ENCODE data around the gene LY6G5C.

LY6G5C gene

GRCh38 chr6:31662124-31662723 is 18.6 kb downstream of the LY6G5C start:
- DNase-seq (ENCODE audit: low spot score), result no peak

- no peak for DNase-seq (ENCODE audit: low spot score)
Measured at GRCh38 chr6:31661262-31662123, 19.4 kb downstream of the LY6G5C start.

DNA sequence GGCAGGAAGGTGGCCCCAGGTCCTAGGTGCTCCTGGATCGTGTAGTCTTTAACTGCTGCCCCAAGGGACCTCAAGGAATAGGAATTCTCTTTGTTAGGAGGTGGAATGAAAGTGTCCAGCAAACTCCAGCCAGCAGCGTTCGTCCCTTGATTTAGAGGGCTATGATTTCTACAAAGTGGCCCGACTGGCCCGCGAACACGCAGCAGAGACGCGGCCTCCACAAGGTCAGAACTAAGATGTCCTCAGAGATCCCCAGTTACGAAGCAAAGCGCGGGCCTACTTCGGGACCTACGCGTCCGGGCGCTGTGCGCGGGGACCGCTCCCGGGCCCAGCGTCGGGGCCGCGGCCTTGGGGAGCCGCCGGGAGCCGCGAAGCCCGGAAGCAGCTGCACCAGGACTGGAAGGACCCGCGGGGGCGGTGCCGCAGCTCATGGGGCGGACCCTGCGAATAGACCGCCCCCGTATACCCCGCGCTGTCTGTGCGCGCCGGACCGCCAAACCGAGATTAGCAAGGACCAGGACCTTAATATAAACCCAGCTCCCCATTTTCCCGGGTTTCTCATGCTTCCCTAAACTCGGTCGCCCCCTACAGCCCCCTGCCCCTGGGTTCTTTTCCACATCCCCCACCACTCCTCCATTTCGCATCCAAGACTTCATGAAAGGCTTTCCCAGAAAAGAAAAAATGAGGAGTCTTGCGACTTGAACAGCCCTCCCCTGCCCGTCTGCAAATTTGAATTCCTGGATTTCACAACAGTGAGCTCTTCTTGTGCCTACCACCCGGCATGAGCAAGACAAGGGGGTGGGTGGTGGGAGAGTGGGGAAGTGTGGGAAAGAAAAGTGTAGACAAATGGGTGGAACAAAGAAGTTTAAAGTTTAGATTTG is 20.2 kb downstream of the LY6G5C start, which contains the start of gene C6orf47:
TSS of gene C6orf47 (minus strand) at position 398 of the 881 bp plus-strand sequence. CDS start 831 bp downstream, outside the sequence.
- peak; percentile 92 for DNase-seq (ENCODE audit: low spot score)

DNA sequence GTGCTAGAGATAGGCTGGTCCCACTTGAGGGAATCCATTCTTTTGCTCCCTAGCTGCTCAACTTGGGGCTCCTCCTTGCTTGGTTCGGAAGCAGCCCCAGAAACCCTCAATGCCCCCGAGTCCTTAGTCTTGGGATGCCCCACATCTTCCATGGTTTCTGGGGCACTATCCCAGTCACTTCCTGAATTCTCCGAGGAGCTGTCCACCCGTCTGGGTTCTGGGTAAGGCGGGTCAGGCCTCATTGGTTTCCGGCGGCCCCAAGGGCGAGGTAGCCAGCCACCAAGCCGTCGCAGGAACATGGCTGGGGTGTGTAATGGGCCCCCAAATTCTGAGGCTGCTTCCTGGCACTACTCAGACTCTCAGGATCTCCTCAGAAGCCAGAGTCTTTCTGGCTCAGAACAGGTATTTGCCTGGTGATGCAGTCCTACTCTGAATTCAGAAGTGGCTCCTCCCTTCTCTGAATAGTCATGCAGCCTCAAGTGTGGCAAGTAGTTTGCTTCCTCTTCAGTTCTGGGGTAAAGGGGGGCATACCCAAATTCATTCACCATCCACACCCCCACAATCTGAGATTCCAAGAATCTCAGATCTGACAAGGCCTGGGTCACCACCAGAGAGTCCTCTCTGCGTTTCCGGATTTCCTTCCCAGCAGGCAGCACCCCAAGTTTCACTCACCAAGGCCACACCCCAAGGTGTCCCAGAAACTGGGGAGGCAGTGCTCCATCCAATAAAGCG is 21.1 kb downstream of the LY6G5C start:
- DNase-seq (ENCODE audit: low spot score), result peak; percentile 49

- no peak for DNase-seq (ENCODE audit: low spot score)
Measured at GRCh38 chr6:31658983-31659648, 21.8 kb downstream of the LY6G5C start.

DNA sequence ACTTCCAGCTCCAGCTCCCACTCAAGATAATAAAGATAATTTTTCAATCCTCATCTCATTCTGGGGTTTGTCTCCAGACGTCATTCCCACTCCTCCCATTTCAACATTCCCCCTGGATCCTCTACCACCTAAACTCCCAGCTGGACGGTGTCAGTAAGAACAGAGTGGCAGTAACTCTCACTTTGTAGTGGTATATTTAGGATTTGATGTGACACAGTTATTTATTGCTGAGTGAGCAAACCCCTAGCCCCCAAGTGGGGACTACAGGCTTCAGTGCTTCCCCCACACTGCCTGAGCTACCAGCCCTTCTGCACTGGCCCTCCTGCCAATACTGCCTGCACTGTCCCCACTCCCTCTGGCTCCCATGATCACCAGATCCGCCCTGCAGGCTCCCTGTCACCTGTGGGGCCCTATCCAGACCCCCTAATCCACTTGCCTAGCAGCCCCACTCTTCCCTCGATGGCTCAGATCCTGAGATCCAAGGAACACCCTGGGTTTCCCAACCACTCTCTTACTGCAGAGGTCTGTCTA is 22.6 kb downstream of the LY6G5C start:
- DNase-seq (ENCODE audit: low spot score), result no peak

- DNase-seq (ENCODE audit: low spot score), result no peak
Measured at GRCh38 chr6:31657406-31658157, 23.3 kb downstream of the LY6G5C start.

DNA sequence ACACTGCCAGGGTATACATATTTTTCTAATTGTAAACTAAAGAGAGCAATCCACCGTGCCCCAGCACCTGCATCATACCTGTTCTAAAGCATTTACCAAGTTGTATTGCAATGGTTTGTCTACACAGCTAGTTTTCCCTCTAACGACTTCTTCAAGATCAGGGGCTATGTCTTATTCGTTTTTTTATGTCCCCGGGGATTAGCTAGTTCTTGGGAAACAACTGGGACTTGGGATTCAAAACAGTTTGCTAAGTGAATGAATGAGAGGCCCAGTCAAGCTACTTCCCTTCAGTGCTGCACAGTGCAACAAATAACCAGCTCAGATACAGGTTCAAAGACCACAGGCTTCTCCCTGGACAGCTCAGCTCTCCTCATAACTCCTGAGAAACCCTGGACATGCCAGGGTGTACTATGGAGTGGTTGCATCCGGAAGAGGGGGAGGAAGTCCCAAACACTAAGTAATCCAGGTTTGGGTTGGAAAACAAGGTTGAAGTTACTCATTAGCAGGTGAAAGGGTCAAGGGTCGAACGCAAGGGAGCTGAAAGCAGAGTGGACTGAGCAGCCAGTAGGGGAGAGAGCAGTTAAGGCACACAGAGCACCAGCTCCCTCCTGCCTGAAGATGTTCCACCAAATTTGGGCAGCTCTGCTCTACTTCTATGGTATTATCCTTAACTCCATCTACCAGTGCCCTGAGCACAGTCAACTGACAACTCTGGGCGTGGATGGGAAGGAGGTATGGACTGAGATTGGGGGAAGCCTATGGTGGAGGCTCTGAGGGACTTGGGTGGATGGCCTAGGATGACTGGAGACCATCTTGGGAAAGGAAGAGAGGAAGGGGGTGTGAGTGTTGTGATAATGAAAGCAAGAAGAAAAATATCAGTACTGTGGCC is 25.3 kb downstream of the LY6G5C start, which contains the start of gene APOM:
TSS of gene APOM (plus strand) at position 546 of the 889 bp plus-strand sequence. CDS start at position 619, 73 bp downstream.
- DNase-seq (ENCODE audit: low spot score), result no peak

DNA sequence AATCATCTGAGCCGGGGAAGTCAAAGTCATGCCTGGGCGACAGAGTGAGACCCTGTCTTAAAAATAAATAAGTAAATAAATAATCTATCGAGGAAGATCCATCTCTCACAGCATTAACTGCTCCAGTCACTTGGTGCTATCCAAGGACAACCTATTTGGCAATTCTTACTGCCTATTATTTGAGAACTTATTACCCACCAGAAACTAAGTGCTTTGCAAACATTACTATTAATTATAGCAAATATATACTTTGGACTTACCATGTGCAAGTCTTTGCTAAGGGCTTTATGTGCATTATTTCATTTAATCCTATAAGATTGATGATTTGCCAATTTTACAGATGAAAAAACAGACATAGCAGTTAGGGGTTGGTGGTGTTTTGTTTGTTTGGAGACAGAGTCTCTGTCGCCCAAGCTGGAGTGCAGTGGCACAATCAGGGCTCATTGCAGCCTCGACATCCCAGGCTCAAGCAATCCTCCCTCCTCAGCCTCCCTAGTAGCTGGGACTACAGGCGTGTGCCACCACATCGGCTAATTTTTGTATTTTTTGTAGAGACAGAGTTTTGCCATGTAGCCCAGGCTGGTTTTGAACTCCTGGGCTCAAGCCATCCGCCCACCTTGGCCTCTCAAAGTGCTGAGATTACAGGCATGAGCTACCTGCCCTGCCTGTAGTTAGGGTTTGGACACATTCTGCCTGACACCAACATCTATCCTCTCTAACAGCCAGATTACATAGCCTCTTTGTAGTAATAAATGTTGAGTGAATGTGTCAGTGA is 26.1 kb downstream of the LY6G5C start:
- no peak for DNase-seq (ENCODE audit: low spot score)

- peak; percentile 90 for DNase-seq (ENCODE audit: low spot score)
Measured at GRCh38 chr6:31652925-31653724, 27.7 kb downstream of the LY6G5C start.

DNA sequence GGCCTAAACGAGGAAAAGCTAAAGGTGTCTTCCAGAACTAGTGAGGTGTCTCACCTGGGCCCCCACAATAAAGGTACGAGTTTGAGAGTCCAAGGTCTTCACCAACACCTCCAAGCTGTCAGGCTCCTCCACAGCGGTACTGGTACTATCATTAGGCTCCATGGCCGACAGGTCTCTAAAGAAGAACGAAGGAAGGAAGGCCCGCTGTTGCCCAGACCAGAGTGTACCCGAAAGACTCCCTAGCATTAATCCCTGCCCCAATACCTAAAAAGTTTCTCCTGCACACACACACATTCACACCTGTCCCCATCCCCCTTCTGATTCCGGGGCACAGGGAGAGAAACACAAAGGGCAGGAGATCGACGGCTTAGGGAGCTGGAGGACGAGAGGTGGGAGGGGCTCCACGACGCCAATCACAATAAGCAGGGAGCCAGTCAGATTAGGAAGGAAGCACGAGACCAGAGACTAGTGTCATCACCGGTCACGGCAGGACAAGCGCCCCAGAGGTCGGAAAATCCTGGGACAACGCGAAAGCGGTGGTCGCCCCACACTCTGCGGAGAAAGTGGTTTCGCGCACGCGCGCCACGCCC is 29.2 kb downstream of the LY6G5C start:
- DNase-seq (ENCODE audit: low spot score), result peak; percentile 82

GRCh38 chr6:31645325-31645724 is 35.5 kb downstream of the LY6G5C start:
- DNase-seq (ENCODE audit: low spot score), result no peak

GRCh38 chr6:31643818-31644454 is 36.9 kb downstream of the LY6G5C start:
- DNase-seq (ENCODE audit: low spot score), result no peak

DNA sequence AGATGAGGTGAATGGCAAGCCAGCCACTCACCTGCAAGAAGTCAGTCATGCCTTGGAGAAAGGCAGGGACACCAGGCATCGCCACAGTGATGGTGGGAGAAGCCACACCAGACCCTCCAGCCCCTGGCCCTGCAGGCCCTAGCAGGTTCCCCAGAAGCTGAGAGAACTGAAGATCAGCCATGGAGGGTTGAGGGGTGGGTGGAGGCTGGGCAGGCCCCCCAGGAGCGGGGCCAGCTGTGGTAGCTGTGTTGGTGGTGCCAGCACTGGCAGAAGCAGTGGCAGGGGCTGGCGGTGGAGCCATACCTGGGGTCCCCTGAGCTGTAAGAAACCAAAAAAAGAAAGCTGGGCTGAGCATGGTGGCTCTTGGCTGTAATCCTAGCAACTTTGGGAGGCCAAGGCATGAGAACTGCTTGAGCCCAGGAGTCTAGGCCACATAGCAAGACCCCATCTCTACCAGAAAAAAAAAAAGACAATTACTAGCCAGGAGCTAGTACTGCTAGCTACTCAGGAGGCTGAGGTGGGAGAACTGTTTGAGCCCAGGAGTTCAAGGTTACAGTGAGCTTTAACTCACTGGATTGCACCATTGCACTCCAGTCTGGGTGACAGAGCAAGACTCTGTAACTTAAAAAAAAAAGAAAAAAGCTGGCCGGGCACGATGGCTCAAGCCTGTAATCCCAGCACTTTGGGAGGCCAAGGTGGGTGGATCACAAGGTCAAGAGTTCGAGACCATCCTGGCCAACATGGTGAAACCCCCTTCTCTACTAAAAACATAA is 37.9 kb downstream of the LY6G5C start:
- DNase-seq (ENCODE audit: low spot score), result no peak

GRCh38 chr6:31641370-31641769 is 39.5 kb downstream of the LY6G5C start:
- DNase-seq (ENCODE audit: low spot score), result no peak

GRCh38 chr6:31640612-31641011 is 40.3 kb downstream of the LY6G5C start:
- no peak for DNase-seq (ENCODE audit: low spot score)

Measured in AG20443 (cell line).